ENCODE data around the gene ZNF688.
A peak's percentile ranks its signal among the peaks of the same experiment; 100 is the strongest.
"Not testable (repeated sequence)": the region's sequence is repeated elsewhere in the genome, so short reads cannot be mapped to it uniquely, and the experiment has no call there.

The ZNF688 gene

DNA sequence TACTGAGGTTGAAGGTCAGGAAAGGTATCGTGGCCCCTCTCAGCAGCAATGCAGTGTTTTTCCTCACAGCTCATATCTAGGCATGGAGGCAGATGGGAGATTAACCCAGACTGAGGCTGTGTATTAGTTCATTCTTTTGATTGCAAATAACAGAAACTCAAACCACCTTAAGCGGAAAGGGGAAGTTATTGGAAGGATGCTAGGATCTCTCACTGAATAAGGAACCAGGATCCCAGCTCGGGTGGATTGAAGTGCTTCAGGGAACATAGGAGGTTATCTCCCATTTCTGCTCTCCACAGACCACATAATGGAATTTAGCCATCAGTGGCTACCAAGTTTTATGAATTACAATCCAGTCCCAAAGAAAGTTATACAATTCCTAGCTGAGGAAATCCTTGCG lies 30.5 kb upstream of the ZNF688 start:
- no peak overlapping the region for H3K4me3 ChIP-seq (ENCODE audit: low read length)
- no peak for DNase-seq (ENCODE audit: low read depth)
- TF ChIP-seq, protein P1, sequence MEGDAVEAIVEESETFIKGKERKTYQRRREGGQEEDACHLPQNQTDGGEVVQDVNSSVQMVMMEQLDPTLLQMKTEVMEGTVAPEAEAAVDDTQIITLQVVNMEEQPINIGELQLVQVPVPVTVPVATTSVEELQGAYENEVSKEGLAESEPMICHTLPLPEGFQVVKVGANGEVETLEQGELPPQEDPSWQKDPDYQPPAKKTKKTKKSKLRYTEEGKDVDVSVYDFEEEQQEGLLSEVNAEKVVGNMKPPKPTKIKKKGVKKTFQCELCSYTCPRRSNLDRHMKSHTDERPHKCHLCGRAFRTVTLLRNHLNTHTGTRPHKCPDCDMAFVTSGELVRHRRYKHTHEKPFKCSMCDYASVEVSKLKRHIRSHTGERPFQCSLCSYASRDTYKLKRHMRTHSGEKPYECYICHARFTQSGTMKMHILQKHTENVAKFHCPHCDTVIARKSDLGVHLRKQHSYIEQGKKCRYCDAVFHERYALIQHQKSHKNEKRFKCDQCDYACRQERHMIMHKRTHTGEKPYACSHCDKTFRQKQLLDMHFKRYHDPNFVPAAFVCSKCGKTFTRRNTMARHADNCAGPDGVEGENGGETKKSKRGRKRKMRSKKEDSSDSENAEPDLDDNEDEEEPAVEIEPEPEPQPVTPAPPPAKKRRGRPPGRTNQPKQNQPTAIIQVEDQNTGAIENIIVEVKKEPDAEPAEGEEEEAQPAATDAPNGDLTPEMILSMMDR (conservative IDR thresholded peaks at IDR 0.05; ENCODE audit: low read length) = no peak

DNA sequence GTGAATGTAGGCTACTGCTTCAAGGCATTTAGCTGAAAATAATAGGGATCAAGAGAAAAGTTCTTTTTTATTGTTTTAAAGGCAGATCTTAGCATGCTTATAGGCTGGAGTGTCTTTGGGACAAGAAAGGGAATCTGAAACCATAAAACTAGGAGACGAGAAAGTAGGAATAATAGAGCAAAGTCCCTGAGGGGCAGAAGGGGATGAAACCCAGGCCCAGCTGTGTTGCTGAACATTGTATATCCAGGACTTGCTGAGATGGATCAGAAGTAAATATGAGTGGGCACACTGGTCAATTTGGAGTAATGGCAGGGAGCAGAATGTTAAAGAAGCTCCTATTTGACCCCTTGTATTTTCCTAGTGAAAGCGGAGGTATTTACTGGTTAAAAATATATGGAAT lies 29.4 kb upstream of the ZNF688 start:
- no peak overlapping the region for H3K4me3 ChIP-seq (ENCODE audit: low read length)
- no peak for DNase-seq (ENCODE audit: low read depth)
- TF ChIP-seq, protein P1 (conservative IDR thresholded peaks at IDR 0.05; ENCODE audit: low read length) = no peak

DNA sequence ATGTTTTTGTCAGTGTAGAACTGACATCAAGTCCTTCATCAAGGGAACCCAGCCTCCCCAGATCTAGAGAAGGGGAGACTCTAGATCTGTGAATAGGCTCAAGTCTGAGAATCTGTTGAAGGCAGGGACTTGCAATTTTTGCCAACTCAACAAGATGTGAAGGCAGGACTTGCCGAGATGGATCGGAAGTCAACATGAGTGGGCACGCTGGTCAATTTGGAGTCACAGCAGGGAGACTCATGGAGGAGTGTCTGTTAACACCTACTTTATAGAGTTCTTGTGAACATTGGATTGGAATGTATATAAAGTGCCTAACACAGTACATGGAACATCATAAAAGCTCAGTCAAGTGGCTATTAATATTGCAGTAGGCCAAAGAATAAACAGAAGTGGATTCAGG lies 28.7 kb upstream of the ZNF688 start:
- no peak for DNase-seq (ENCODE audit: low read depth)
- H3K4me3 ChIP-seq (ENCODE audit: low read length) = no peak overlapping the region
- TF ChIP-seq, protein P1 (conservative IDR thresholded peaks at IDR 0.05; ENCODE audit: low read length) = no peak

DNA sequence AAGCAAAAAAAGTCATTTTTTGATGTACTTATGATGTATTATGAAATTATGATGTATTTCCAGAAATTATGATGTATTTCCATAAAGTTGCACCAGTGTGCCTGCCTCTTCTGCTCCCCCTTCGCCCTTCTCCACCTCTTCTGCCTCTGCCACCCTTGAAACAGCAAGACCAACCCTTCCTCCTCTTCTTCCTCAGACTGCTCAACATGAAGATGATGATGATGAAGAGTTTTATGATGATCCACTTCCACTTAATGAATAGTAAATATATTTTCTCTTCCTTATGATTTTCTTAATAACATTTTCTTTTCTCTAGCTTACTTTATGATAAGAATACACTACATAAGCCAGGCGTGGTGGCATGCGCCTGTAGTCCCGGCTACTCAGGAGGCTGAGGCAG lies 21.4 kb upstream of the ZNF688 start:
- TF ChIP-seq, protein P1 (conservative IDR thresholded peaks at IDR 0.05; ENCODE audit: low read length) = no peak
- H3K4me3 ChIP-seq (ENCODE audit: low read length) = no peak overlapping the region
- no peak for DNase-seq (ENCODE audit: low read depth)

DNA sequence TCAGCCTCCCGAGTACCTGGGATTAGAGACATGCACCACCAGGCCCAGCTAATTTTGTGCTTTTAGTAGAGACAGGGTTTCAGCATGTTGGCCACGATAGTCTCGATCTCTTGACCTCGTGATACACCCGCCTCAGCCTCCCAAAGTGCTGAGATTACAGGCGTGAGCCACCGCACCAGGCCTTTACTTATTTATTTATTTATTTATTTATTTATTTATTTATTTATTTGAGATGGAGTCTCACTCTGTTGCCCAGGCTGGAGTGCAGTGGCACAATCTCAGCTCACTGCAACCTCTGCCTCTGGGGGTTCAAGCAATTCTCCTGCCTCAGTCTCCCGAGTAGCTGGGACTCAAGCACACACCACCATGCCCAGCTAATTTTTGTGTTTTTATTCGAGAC lies 19.4 kb upstream of the ZNF688 start:
- not testable (repeated sequence) for H3K4me3 ChIP-seq (ENCODE audit: low read length); DNase-seq (ENCODE audit: low read depth)

DNA sequence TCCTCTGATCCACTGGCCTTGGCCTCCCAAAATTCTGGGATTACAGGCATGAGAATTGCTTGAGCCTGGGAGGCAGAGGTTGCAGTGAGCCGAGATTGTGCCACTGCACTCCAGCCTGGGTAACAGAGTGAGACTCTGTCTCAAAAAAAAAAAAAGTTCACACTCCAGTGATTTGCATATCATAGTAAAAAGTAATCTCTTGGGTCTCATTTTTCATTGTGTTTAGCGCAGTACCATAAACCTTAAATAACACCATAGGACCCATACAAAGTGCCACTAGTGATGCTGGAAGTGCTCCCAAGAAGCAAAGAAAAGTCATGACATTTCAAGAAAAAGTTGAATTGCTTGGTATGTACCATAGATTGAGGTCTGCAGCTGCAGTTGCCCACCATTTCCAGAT lies 18.1 kb upstream of the ZNF688 start:
- DNase-seq (ENCODE audit: low read depth); H3K4me3 ChIP-seq (ENCODE audit: low read length): not testable (repeated sequence)

DNA sequence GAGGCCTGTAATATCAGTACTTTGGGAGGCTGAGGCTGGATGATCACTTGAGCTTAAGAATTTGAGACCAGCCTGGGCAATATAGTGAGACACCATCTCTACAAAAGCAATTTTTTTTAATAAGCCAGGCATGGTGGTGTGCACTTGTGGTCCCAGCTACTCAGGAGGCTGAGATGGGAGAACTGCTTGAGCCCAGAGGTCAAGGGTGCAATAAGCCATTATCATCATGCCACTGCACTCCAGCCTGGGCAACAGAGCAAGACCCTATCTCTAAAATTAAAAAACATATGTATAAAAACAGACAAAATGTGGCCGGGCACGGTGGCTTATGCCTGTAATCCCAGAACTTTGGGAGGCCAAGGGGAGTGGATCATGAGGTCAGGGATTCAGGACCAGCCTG lies 17.1 kb upstream of the ZNF688 start:
- H3K4me3 ChIP-seq (ENCODE audit: low read length) = no peak overlapping the region
- no peak for DNase-seq (ENCODE audit: low read depth)
- TF ChIP-seq, protein P1 (conservative IDR thresholded peaks at IDR 0.05; ENCODE audit: low read length) = no peak

DNA sequence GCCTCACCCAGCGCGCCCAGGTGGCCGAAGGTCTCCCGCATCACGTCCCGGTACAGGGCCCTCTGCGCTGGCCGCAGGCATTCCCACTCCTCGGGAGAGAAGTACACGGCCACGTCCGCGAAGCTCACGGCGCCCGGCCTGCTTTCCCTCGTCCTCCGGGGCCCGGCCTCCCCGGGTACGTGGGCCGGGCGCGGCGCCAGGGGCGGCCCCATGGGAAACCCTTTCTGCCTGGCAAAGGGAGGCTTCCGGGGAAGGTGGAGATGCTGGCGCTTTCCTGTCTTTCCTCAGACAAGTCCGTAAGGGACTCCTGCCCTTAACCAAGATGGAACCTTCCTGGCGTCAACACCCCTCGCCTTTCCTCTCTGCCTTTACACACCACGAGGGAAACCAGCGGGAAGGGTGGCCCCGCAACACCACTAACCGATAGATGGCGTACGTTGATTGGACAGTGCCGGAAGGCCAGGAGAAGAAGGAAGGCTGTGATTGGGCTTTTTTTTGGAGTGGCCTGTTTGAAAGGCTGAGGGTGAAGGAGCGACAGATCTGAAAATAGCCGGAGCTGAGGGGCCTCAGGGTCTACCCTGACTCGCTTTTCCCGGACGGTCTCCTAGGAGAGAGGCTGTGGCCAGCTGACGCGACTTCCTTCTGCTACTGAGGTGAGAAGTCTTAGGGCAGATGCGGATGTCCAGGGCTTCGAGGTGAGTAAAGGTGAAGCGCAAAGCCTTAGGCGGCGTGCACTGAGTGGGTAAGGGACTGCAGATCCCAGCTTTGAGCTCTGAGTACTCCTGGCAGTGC lies 14.1 kb upstream of the ZNF688 start, which contains the start of gene ZNF785:
Gene ZNF785, minus strand, starts transcription at position 298 of the 792 bp plus-strand sequence. Its CDS starts 86 bp downstream, at position 212.
- TF ChIP-seq, protein P1 (conservative IDR thresholded peaks at IDR 0.05; ENCODE audit: low read length) = peak; percentile 11; the same call in 1 of the 2 replicates
- peak; percentile 99 for DNase-seq (ENCODE audit: low read depth)
- H3K4me3 ChIP-seq (ENCODE audit: low read length) = peak within 1 kb of the TSS; percentile 89
